ENCODE data around the gene LRFN2.

- TF ChIP-seq CTCF (IDR thresholded peaks at IDR 0.05) (no peak), POLR2A (IDR thresholded peaks at IDR 0.05) (no peak), POLR2AphosphoS5 (IDR thresholded peaks at IDR 0.05) (no peak)
These were observed 234.5 kb downstream of the LRFN2 start for GRCh38 chr6:40352527-40353170.

All from breast epithelium (tissue), 3 donors.